Measurements from ENCODE around the gene KCNJ6. TPM values are rescaled to one million over a fixed set of nuclear protein-coding genes. Genes with fewer than 3 reads are reported as not detected.
"Not testable (repeated sequence)": the region's sequence is repeated elsewhere in the genome, so short reads cannot be mapped to it uniquely, and the experiment has no call there.

Gene KCNJ6
- total and polyA plus RNA-seq, 5 donors from 2014 or later: not detected

- no peaks in the 10 kb centered on the region for H3K36me3 Mint-ChIP-seq
These were observed 178.3 kb downstream of the KCNJ6 start for GRCh38 chr21:37737996-37738395.

GRCh38 chr21:37737507-37737906, 178.8 kb downstream of the KCNJ6 start:
- Histone ChIP-seq H3K27ac (ENCODE audit: insufficient read depth, low read length, poor library complexity, severe bottlenecking) (no peak overlapping the region), H3K36me3 (ENCODE audit: control insufficient read depth, insufficient read depth, low read length) (no peaks in the 10 kb centered on the region), H3K9me3 (ENCODE audit: control insufficient read depth in 2 of 2, low read length in 2 of 2) (no peaks in the 10 kb centered on the region), H3K27me3 (ENCODE audit: control insufficient read depth, insufficient read depth, low read length) (no peaks in the 10 kb centered on the region), H3K4me3 (ENCODE audit: low read depth, low read length) (no peak overlapping the region), H3K4me1 (ENCODE audit: control insufficient read depth, insufficient read depth, low read length, poor library complexity, severe bottlenecking) (no peaks in the 10 kb centered on the region)
- no peak for ATAC-seq (ENCODE audit: low read depth in 2 of 2)
- DNase-seq: no peak
- Mint-ChIP-seq H3K9me3 (peaks cover 0 to 3% (median 0%) of the 10 kb centered on the region in 7 donors), H3K4me3 (no peak overlapping the region), H3K27me3 (peaks cover 11% of the 10 kb centered on the region), H3K36me3 (no peaks in the 10 kb centered on the region), H3K27ac (no peak overlapping the region), H3K4me1 (no peaks in the 10 kb centered on the region)

More at GRCh38 chr21:37737996-37738395, 178.3 kb downstream of the KCNJ6 start:
- no peak for DNase-seq
- Mint-ChIP-seq H3K4me1 (no peaks in the 10 kb centered on the region), H3K9me3 (peaks cover 0 to 3% (median 0%) of the 10 kb centered on the region in 7 donors), H3K27me3 (peaks cover 9% of the 10 kb centered on the region), H3K27ac (no peak overlapping the region), H3K4me3 (no peak overlapping the region)
- Histone ChIP-seq H3K4me1 (ENCODE audit: control insufficient read depth, insufficient read depth, low read length, poor library complexity, severe bottlenecking) (no peaks in the 10 kb centered on the region), H3K27me3 (ENCODE audit: control insufficient read depth, insufficient read depth, low read length) (no peaks in the 10 kb centered on the region), H3K9me3 (ENCODE audit: control insufficient read depth in 2 of 2, low read length in 2 of 2) (no peaks in the 10 kb centered on the region), H3K36me3 (ENCODE audit: control insufficient read depth, insufficient read depth, low read length) (no peaks in the 10 kb centered on the region), H3K27ac (ENCODE audit: insufficient read depth, low read length, poor library complexity, severe bottlenecking) (no peak overlapping the region), H3K4me3 (ENCODE audit: low read depth, low read length) (no peak overlapping the region)
- no peak for ATAC-seq (ENCODE audit: low read depth in 2 of 2)

GRCh38 chr21:37734846-37735245, 181.4 kb downstream of the KCNJ6 start:
- peaks cover 0 to 3% (median 0%) of the 10 kb centered on the region in 7 donors for H3K9me3 Mint-ChIP-seq

GRCh38 chr21:37732927-37733326, 183.3 kb downstream of the KCNJ6 start:
- DNase-seq (no peak), ATAC-seq (ENCODE audit: low read depth in 2 of 2) (no peak)
- Mint-ChIP-seq H3K36me3 (no peaks in the 10 kb centered on the region), H3K4me1 (no peaks in the 10 kb centered on the region), H3K9me3 (peaks cover 0 to 3% (median 0%) of the 10 kb centered on the region in 7 donors), H3K27me3 (peaks cover 5% of the 10 kb centered on the region), H3K4me3 (no peak overlapping the region), H3K27ac (no peak overlapping the region)
- Histone ChIP-seq H3K36me3 (ENCODE audit: control insufficient read depth, insufficient read depth, low read length) (no peaks in the 10 kb centered on the region), H3K27ac (ENCODE audit: insufficient read depth, low read length, poor library complexity, severe bottlenecking) (no peak overlapping the region), H3K4me3 (ENCODE audit: low read depth, low read length) (no peak overlapping the region), H3K27me3 (ENCODE audit: control insufficient read depth, insufficient read depth, low read length) (no peaks in the 10 kb centered on the region), H3K9me3 (ENCODE audit: control insufficient read depth in 2 of 2, low read length in 2 of 2) (no peaks in the 10 kb centered on the region), H3K4me1 (ENCODE audit: control insufficient read depth, insufficient read depth, low read length, poor library complexity, severe bottlenecking) (no peaks in the 10 kb centered on the region)

More at GRCh38 chr21:37734846-37735245, 181.4 kb downstream of the KCNJ6 start:
- DNase-seq (no peak), ATAC-seq (ENCODE audit: low read depth in 2 of 2) (no peak)
- Histone ChIP-seq H3K36me3 (ENCODE audit: control insufficient read depth, insufficient read depth, low read length) (no peaks in the 10 kb centered on the region), H3K9me3 (ENCODE audit: control insufficient read depth in 2 of 2, low read length in 2 of 2) (no peaks in the 10 kb centered on the region), H3K4me1 (ENCODE audit: control insufficient read depth, insufficient read depth, low read length, poor library complexity, severe bottlenecking) (no peaks in the 10 kb centered on the region), H3K4me3 (ENCODE audit: low read depth, low read length) (no peak overlapping the region), H3K27me3 (ENCODE audit: control insufficient read depth, insufficient read depth, low read length) (no peaks in the 10 kb centered on the region), H3K27ac (ENCODE audit: insufficient read depth, low read length, poor library complexity, severe bottlenecking) (no peak overlapping the region)
- Mint-ChIP-seq H3K4me1 (no peaks in the 10 kb centered on the region), H3K4me3 (no peak overlapping the region), H3K27ac (no peak overlapping the region), H3K36me3 (no peaks in the 10 kb centered on the region), H3K27me3 (peaks cover 5% of the 10 kb centered on the region)

- Mint-ChIP-seq H3K27me3 (no peaks in the 10 kb centered on the region), H3K4me3 (no peak overlapping the region), H3K9me3 (peaks cover 0 to 6% (median 1%) of the 10 kb centered on the region in 7 donors), H3K36me3 (no peaks in the 10 kb centered on the region), H3K27ac (no peak overlapping the region), H3K4me1 (no peaks in the 10 kb centered on the region)
- Histone ChIP-seq H3K27ac (ENCODE audit: insufficient read depth, low read length, poor library complexity, severe bottlenecking) (no peak overlapping the region), H3K4me3 (ENCODE audit: low read depth, low read length) (no peak overlapping the region), H3K4me1 (ENCODE audit: control insufficient read depth, insufficient read depth, low read length, poor library complexity, severe bottlenecking) (no peaks in the 10 kb centered on the region), H3K9me3 (ENCODE audit: control insufficient read depth in 2 of 2, low read length in 2 of 2) (no peaks in the 10 kb centered on the region), H3K36me3 (ENCODE audit: control insufficient read depth, insufficient read depth, low read length) (no peaks in the 10 kb centered on the region), H3K27me3 (ENCODE audit: control insufficient read depth, insufficient read depth, low read length) (peaks cover 4% of the 10 kb centered on the region)
- DNase-seq: no peak
- ATAC-seq (ENCODE audit: low read depth in 2 of 2): no peak
These were observed 192.1 kb downstream of the KCNJ6 start for GRCh38 chr21:37724201-37724600.

GRCh38 chr21:37717534-37717933, 198.7 kb downstream of the KCNJ6 start:
- H3K4me3 ChIP-seq (ENCODE audit: low read depth, low read length): no peak overlapping the region
- H3K36me3 ChIP-seq (ENCODE audit: control insufficient read depth, insufficient read depth, low read length): no peaks in the 10 kb centered on the region
- no peak overlapping the region for H3K27ac Mint-ChIP-seq
- no peaks in the 10 kb centered on the region for H3K36me3 Mint-ChIP-seq
- no peaks in the 10 kb centered on the region for H3K9me3 ChIP-seq (ENCODE audit: control insufficient read depth in 2 of 2, low read length in 2 of 2)
- no peaks in the 10 kb centered on the region for H3K4me1 ChIP-seq (ENCODE audit: control insufficient read depth, insufficient read depth, low read length, poor library complexity, severe bottlenecking)
- H3K4me3 Mint-ChIP-seq: no peak overlapping the region
- H3K4me1 Mint-ChIP-seq: no peaks in the 10 kb centered on the region
- no peaks in the 10 kb centered on the region for H3K27me3 ChIP-seq (ENCODE audit: control insufficient read depth, insufficient read depth, low read length)
- no peak overlapping the region for H3K27ac ChIP-seq (ENCODE audit: insufficient read depth, low read length, poor library complexity, severe bottlenecking)
- no peak for DNase-seq
- H3K27me3 Mint-ChIP-seq: no peaks in the 10 kb centered on the region
- ATAC-seq (ENCODE audit: low read depth in 2 of 2): no peak
- peaks cover 0 to 4% (median 0%) of the 10 kb centered on the region in 7 donors for H3K9me3 Mint-ChIP-seq

GRCh38 chr21:37712569-37712934, 203.7 kb downstream of the KCNJ6 start:
- H3K4me3 Mint-ChIP-seq; H3K4me1 Mint-ChIP-seq; H3K27ac Mint-ChIP-seq; H3K9me3 ChIP-seq (ENCODE audit: control insufficient read depth in 2 of 2, low read length in 2 of 2); H3K9me3 Mint-ChIP-seq; H3K27ac ChIP-seq (ENCODE audit: insufficient read depth, low read length, poor library complexity, severe bottlenecking); H3K4me3 ChIP-seq (ENCODE audit: low read depth, low read length); H3K27me3 Mint-ChIP-seq; H3K36me3 ChIP-seq (ENCODE audit: control insufficient read depth, insufficient read depth, low read length); ATAC-seq (ENCODE audit: low read depth in 2 of 2); H3K27me3 ChIP-seq (ENCODE audit: control insufficient read depth, insufficient read depth, low read length); H3K4me1 ChIP-seq (ENCODE audit: control insufficient read depth, insufficient read depth, low read length, poor library complexity, severe bottlenecking); DNase-seq; H3K36me3 Mint-ChIP-seq: not testable (repeated sequence)

GRCh38 chr21:37711836-37712568, 204.3 kb downstream of the KCNJ6 start:
- no peak for ATAC-seq (ENCODE audit: low read depth in 2 of 2)
- Mint-ChIP-seq H3K4me1 (no peaks in the 10 kb centered on the region), H3K36me3 (no peaks in the 10 kb centered on the region)

More at GRCh38 chr21:37711836-37712568, 204.3 kb downstream of the KCNJ6 start:
- peaks cover 0 to 3% (median 0%) of the 10 kb centered on the region in 7 donors for H3K9me3 Mint-ChIP-seq
- H3K4me3 ChIP-seq (ENCODE audit: low read depth, low read length): no peak overlapping the region
- peak in 1 of 3 donors; percentile 37 for DNase-seq
- H3K27me3 Mint-ChIP-seq: peaks cover 7% of the 10 kb centered on the region
- H3K27ac ChIP-seq (ENCODE audit: insufficient read depth, low read length, poor library complexity, severe bottlenecking): no peak overlapping the region
- no peak overlapping the region for H3K4me3 Mint-ChIP-seq
- H3K9me3 ChIP-seq (ENCODE audit: control insufficient read depth in 2 of 2, low read length in 2 of 2): no peaks in the 10 kb centered on the region
- H3K27me3 ChIP-seq (ENCODE audit: control insufficient read depth, insufficient read depth, low read length): no peaks in the 10 kb centered on the region
- no peaks in the 10 kb centered on the region for H3K4me1 ChIP-seq (ENCODE audit: control insufficient read depth, insufficient read depth, low read length, poor library complexity, severe bottlenecking)
- H3K27ac Mint-ChIP-seq: no peak overlapping the region
- no peaks in the 10 kb centered on the region for H3K36me3 ChIP-seq (ENCODE audit: control insufficient read depth, insufficient read depth, low read length)

All from CD4-positive, CD25-positive, alpha-beta regulatory T cell (primary cell).